HG02981 (cell line): ENCODE results near the gene ARGLU1.

ENCODE experiments used
- ATAC-seq: cut with Tn5 transposase; IDR thresholded peaks from one replicate; pipeline ENCODE4 v1.9.1; 2021; ENCODE audit warnings: mild to moderate bottlenecking, moderate library complexity; ENCODE audit not compliant: unreplicated experiment

Gene ARGLU1

GRCh38 chr13:106550570-106551135, 17.3 kb downstream of the ARGLU1 start:
- no peak for ATAC-seq

GRCh38 chr13:106548064-106548696, 19.8 kb downstream of the ARGLU1 start:
- ATAC-seq: no peak

GRCh38 chr13:106541826-106542225, 26.1 kb downstream of the ARGLU1 start:
- no peak for ATAC-seq

DNA sequence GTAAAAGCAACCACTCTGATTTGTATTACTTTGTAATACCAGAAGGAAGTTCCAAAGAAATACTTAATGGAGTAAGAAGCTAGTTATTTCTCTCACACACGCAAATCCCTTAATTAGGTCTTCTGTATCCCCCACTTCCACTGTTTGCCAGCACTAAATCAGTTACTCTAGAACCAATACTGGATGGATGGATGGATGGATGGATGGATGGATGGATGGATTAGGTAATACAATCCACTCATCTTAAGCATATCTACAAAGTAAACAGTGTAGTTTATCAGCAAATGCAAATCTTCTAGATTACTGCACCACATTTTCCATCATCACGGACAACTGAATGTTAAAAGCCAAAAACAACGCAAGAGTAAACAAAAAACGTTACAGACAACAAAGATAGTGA, 27.3 kb downstream of the ARGLU1 start:
- no peak for ATAC-seq

- ATAC-seq: no peak
These were observed 30.4 kb downstream of the ARGLU1 start for GRCh38 chr13:106537521-106537920.

DNA sequence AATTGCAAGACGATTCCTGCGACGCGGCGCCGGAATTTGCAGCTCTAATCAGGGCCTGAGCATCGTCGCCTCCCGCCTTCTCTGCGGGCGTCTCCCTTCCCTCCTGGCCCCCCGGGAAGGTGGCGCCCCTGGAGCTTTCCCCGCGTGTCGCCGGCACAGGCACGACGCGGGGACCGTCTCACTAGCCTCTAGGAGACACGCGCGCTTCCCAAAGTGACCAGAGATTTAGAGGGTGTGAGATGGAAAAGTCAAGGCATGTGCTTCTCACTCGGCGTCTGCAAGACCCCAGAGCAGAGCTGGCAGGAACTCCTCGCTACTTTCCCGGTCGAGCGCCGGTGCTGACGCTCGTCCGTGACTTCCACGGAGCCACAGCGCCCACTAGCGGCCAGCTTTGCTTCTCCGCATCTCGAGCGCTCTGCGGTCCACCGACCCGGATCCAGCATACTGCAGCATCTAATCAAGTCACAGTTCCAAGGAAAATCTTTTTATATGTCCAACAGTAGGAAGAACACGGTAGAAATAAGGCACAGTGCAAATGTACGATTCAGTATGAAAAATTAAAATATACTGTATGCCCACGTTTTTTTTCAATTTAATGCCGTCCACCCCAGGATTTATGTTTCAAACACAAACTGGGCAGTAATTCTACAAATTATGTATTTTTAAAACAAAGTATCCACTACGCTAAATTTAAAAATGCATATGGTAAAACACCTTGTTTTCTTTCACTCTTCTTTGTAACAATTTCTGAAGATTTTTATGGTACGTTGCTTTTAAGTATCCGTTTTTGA, 31.5 kb downstream of the ARGLU1 start:
- ATAC-seq: peak; percentile 29

GRCh38 chr13:106535552-106536243, 32.2 kb downstream of the ARGLU1 start, which contains the start of gene EFNB2:
EFNB2 (minus strand) TSS chr13:106535662; CDS start chr13:106534964, 698 bp downstream.
- peak; percentile 95 for ATAC-seq

- peak; percentile 16 for ATAC-seq
These were observed 33.0 kb downstream of the ARGLU1 start for GRCh38 chr13:106534639-106535551.

DNA sequence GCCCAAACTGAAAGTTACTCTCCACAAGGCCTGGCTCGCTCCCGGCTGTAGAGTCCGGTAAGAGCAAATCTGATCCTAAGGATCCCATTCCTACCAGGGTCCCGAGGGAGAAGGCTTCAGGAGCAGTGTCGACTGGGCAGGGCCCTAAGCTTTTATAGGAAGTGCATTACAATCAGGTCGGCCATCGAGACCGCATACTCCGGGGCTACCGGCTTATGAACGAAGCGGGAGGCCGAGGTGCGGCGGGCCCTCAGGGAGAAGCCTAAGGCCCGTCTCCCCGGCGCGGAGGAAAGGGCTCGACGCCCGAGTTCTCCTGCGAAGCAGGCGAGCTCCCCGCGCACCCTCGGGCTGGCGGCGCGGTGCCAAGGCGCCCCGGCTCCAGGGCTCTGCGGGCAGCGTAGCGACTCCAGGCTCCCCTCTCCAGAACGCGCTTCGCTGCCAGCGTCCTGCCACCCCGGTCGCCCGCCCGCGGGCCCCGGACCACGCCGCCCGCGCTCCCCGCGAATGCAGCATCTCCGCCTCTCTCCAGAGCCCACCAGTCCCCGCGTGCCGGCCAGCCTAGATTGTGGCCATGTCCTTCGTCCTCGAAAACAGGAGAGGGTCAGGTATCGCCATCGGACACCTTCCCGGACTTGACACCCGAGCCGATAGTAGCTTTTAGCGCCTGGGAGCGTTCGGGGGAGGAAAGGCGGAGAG, 33.8 kb downstream of the ARGLU1 start:
- no peak for ATAC-seq

- no peak for ATAC-seq
These were observed 34.6 kb downstream of the ARGLU1 start for GRCh38 chr13:106533101-106533942.

- ATAC-seq: no peak
These were observed 35.6 kb downstream of the ARGLU1 start for GRCh38 chr13:106532111-106532929.

- no peak for ATAC-seq
These were observed 36.9 kb downstream of the ARGLU1 start for GRCh38 chr13:106530980-106531481.

- no peak for ATAC-seq
These were observed 37.6 kb downstream of the ARGLU1 start for GRCh38 chr13:106530171-106530851.

- no peak for ATAC-seq
These were observed 38.3 kb downstream of the ARGLU1 start for GRCh38 chr13:106529415-106530170.

DNA sequence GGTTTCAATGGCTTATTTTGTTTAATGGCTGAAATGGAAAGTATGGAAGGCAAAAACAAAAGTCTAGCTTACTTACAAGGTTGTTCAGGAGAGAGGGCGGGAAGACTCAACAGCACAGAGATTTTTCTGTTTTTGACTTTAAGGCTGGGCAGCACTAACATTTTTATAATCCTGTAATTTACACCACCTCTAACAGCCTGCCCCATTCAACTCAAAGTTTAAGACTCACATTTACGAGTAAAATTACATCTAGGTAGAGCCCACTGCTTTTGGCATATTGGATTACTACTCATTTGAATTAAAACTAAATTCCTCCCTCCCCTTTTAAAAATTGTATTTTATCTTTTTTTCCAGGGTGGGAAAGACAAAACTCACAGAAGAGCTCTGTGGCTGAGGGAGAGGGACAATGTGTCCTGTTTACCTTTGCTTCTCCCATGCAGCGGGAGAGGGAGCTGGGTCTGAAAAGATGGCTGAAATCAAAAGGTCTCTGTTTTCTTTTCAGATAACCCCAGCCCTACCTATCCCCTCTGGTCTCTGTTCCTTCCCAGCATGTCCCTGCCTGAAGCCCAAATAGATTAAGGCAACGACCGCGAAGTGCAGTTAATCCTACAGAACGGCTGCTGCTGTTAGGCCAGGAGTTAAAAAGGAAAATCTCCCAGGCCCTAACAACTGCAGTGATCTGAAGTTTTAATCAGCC, 39.1 kb downstream of the ARGLU1 start:
- ATAC-seq: no peak

GRCh38 chr13:106527826-106528225, 40.1 kb downstream of the ARGLU1 start:
- no peak for ATAC-seq
